ENCODE measurements around the gene RFX7.

Gene RFX7

GRCh38 chr15:56102441-56102840 lies 141.2 kb downstream of the RFX7 start:
- DNase-seq: no peak

DNA sequence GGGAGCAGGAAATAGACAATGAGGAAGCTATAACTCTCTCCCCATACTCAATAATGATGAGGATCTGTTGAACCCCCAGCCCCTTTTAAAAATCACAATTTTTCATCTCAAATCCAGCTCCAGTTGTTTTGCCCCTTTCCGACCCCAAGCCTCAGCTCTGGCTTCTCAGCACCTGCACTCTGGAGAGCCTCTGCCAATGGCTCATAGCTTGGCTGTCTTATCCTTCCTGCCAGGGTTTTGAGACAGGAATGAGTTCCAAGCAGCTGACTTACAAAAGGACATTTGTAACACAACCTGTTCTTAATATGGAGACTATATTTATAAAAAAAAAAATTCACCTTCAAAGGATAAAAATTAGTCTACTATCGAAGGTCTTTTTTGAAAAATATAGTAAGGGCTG lies 144.4 kb downstream of the RFX7 start:
- DNase-seq: no peak

GRCh38 chr15:56098195-56098863 lies 145.3 kb downstream of the RFX7 start:
- no peak for DNase-seq

DNA sequence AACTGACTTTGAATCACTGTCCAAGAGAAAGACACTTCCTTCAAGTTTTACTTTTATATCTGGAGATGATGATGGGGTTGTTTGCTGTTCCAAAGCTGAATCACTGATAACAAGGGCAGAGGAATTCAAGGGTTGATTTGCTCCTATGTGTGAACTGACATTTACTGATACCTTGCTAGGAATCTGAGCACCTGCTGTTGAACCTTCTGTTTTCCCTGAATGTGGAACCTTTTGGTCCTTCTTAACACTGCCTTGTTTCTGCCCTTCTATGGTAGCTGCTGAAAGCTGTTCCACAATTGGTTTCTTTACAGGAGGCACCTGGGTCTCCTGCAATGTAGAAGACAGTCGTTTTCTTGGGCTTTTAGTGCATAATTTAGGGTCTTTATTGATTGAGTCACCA lies 148.3 kb downstream of the RFX7 start:
- no peak for DNase-seq

DNA sequence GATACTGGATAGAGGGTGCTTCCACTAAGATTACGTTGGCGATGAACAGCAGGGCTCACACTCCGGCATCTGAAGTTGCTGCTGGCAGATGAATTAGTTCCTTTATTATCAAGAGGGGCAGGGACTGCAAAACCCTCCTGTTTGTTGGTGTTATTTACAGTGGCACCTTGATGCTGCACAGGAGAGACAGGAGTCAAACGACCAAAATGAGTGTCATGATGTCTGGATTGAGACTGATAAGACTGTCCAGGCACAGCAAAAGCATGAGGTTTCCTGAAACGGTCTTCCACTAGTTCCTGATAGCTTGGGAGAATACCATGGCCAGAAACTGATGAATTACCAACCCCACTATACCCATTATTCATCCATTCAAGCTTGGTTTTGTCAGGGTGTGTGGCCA lies 149.5 kb downstream of the RFX7 start:
- no peak for DNase-seq

DNA sequence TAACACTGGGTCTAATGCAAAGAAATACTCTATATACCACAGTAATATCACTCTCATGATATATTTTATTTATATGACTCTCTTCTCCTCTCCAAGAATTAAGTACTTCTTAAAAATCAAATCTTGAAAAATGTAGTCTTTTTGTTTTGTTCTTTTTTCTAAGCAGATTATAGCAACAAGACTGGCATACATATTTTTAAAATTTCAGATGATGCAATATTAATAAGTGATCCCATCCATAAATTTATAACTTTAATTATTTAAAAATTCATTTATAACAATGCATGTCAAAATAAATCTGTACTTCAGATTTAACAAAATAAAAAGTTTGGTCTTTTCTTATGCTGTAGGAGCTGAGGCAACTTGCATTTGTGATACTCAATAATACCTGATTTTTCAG lies 155.3 kb downstream of the RFX7 start:
- no peak for DNase-seq

GRCh38 chr15:56086566-56086965 lies 157.1 kb downstream of the RFX7 start:
- DNase-seq: no peak

GRCh38 chr15:56082263-56082761 lies 161.4 kb downstream of the RFX7 start:
- DNase-seq: no peak

GRCh38 chr15:56077081-56077480 lies 166.6 kb downstream of the RFX7 start:
- DNase-seq: peak; percentile 84

DNA sequence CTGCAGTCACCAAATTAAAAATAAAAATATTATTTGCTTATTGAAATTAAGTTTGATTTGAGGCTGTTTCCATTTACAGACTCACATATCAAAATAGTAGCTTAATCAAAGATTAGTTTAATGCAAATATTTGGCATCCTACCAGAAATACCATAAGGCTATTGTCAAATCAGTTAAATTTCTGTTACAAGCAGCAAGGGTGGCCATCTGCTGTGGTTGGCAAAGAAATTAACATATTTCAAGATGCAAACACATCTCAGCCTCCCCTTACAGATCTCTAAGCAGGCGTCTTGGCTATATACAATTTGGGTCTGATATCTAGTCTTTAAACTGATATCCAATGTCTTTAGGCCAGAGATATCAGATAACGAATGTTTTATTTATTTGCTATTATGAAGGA lies 167.0 kb downstream of the RFX7 start:
- peak; percentile 92 for DNase-seq

GRCh38 chr15:56074481-56075265 lies 169.0 kb downstream of the RFX7 start:
- DNase-seq: no peak

DNA sequence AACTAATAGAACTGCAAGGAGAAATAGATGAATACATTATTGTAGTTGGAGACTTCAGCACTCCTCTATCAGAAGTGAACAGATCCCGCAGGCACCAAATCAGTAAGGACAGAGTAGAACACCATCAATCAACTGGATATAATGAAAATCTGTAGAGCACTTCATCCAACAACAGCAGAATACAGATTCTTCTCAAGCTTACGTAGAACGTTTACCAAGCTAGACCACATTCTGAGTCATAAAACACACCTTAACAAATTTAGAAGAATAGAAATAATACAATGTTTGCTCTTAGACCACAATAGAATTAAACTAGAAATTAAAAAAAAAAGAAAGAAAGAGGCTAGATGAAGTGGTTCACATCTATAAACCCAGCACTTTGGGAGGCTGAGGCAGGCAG lies 179.5 kb downstream of the RFX7 start:
- no peak for DNase-seq

GRCh38 chr15:56059716-56060115 lies 184.0 kb downstream of the RFX7 start:
- DNase-seq: no peak

GRCh38 chr15:56058986-56059385 lies 184.7 kb downstream of the RFX7 start:
- peak; percentile 75 for DNase-seq

DNA sequence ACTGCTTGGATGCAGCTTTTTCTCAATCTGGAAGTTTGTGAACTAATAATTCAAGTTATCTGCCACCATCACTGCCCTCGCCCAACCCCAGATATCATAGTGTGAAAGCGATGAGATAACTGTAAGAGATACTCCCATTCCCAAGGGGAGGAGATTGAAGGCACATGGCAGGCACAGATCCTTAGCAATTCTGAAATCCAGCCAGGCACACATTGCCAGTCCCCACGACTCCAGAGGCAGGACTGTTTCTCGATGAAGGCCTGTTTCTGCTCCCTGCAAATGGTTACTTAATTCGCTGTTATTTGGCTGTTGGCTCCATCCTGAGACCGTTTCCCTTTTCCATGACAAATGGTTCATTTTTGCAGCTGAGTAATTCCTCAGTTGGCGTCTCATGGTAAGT lies 187.1 kb downstream of the RFX7 start:
- no peak for DNase-seq

DNA sequence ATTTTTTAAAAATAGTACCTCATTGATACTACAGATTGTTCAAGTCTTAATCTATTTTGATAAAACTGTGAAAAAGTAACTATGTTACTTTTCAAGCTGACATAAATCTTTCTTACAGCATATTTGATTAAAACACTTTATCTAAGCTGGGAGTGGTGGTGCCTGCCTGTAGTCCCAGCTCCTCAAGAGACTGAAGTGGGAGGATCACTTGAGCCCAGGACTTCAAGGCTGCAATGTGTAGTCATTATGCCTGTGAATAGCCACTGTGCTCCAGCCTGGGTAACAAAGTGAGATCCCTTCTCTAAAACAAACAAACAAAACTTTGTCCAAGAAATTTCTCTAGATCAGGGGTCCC lies 190.7 kb downstream of the RFX7 start:
- DNase-seq: no peak

GRCh38 chr15:56052395-56053045 lies 191.2 kb downstream of the RFX7 start:
- DNase-seq: peak; percentile 68

DNA sequence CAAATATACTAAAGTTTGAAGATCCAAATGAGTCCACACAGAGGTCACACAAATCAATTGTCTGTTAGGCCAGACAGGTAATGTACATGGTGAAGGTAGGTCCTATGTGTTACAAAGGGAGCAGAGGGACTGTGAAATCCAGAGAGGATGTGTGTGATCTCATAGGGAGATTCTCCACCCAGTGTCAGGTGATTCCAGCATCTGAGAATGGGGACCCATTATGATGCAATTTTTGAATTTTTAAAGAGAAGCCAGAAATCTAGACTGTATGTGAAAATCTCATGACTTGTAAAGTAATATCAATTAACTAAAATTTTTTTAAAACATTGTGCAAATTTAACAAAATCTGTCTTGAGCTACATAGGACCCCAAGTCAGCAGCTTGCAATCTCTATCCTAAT lies 192.0 kb downstream of the RFX7 start:
- no peak for DNase-seq

DNA sequence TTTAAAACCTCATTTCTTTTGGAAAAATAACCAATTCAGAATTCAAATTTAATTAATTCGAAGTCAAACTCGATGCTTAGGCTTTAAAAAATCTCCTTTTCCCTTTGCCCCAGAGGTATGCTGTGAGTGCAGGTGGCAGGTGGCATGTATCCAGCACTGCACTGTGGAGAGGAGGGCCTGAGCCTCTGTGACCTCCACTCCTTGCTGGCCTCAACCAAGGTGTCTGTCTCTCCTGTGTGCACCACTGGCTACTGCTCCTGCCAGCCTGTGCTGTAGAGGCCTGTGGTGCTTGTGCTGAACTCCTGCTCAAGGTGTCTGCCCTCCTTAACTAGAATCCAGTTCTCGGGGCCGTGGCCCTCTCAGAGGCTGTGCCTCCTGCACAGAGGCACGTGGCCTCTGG lies 194.1 kb downstream of the RFX7 start:
- DNase-seq: no peak

GRCh38 chr15:56047354-56047753 lies 196.3 kb downstream of the RFX7 start:
- no peak for DNase-seq

DNA sequence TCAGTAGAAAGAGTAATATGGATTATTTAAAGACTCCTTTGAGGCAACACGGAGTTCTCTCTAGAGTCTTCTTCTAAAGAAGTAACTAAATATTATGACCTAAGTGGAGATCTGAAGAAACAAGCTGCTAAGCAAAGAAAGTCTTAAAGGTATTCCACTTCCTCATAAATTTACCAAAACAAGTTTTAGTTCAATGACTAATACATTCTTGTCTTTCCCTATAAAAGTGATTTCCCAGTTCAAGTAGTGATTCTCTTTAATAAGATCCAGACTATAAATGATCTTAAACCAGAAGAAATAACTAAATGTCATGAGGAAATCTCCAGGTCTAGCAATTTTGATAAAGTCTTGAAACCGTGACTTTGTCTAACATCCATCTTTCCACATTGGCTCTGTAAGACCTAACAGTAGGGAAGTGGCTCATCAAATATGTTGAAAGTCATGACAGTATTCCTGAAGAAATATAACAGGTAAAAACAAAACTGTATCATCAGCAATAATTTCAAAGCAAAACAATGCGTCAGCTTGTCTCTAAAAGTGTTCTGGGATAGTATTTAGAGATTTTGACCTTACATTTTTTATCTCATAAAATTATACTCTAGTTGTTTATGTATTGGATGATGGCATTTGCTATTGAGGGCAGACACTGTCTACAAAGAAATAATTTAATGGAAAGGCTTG lies 198.5 kb downstream of the RFX7 start:
- no peak for DNase-seq

- DNase-seq: no peak
These were observed 200.4 kb downstream of the RFX7 start for GRCh38 chr15:56042982-56043980.
